ENCODE measurements around the gene SERPINB8. TPM values are rescaled to one million over a fixed set of nuclear protein-coding genes. Genes with fewer than 3 reads are reported as not detected.

The SERPINB8 gene
- total and polyA plus RNA-seq, 2 donors (not counting 3 experiments of a cell fraction or from before 2014, with no cell fraction given) = 15.3 to 25.7 TPM

DNA sequence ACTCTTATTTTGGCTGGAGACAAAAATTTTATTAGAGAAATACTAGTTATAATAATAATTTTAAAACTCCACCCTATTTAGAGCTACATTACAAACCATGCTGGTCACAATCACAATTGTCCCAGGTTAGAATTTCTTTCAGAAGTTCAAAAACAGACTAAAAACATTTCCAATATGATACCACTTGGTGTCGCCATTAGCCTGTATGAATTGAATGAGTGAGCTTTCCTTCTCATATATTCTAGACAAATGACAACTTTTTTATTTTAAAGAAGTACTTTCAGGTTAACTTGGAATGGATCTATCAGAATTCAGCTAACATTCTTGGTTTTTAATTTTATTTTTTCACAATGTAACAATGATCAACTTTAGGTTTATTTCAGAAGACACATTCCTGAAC lies 48.0 kb downstream of the SERPINB8 start:
- Histone ChIP-seq H3K9ac (replicated peaks; ENCODE audit: extremely low read depth, insufficient read depth, low read length) (no peak overlapping the region), H3K27ac (ENCODE audit: insufficient read depth, low read depth, low read length) (no peak overlapping the region), H3K79me2 (ENCODE audit: control insufficient read depth, insufficient read depth, low read length) (no peaks in the 10 kb centered on the region), H3K9me1 (replicated peaks; ENCODE audit: control insufficient read depth, extremely low read depth, insufficient read depth, low read length) (no peaks in the 10 kb centered on the region), H3K4me1 (ENCODE audit: control insufficient read depth, extremely low read depth, insufficient read depth, low read length) (no peaks in the 10 kb centered on the region), H3K4me2 (ENCODE audit: insufficient read depth, low read length) (no peak overlapping the region), H3K27me3 (ENCODE audit: control insufficient read depth in 2 of 2, insufficient read depth in 2 of 2, low read length in 2 of 2) (peaks cover 1 to 8% of the 10 kb centered on the region in 2 experiments), H4K20me1 (replicated peaks; ENCODE audit: control insufficient read depth, extremely low read depth, insufficient read depth, low read length) (no peaks in the 10 kb centered on the region), H3K9me3 (replicated peaks; ENCODE audit: control insufficient read depth, insufficient read depth, low read length) (no peaks in the 10 kb centered on the region), H3K4me3 (replicated peaks in 1 of 3; ENCODE audit: insufficient read depth in 1 of 3, low read depth in 1 of 3, low read length in 3 of 3) (no peak overlapping the region), H3K36me3 (ENCODE audit: control insufficient read depth in 2 of 2, extremely low read depth in 1 of 2, insufficient read depth in 2 of 2, low read length in 2 of 2) (no peaks in the 10 kb centered on the region), H2AFZ (ENCODE audit: low read depth, low read length) (no peak overlapping the region)
- dilution Hi-C loops (cut with MboI; ENCODE audit: extremely low pct_ligation_motif_present, low sequenced_read_pairs) = no loop called here
- CTCF ChIA-PET = interaction anchor here (0.6 to 1.4 kb wide), 6 partner anchors 9 to 391 kb away, joined by 3 to 6 read pairs (median 4); no protein-coding TSS in a partner anchor
- POLR2A ChIA-PET = no interaction called here
- FAIRE-seq (peak; percentile 79), DNase-seq (ENCODE audit: low read depth, low spot score) (peak; percentile 39)
- intact Hi-C loops (cut with micrococcal nuclease) = no loop called here
- no TSS peak for BruUV-seq (replicated peaks)
- TF ChIP-seq, protein P1, sequence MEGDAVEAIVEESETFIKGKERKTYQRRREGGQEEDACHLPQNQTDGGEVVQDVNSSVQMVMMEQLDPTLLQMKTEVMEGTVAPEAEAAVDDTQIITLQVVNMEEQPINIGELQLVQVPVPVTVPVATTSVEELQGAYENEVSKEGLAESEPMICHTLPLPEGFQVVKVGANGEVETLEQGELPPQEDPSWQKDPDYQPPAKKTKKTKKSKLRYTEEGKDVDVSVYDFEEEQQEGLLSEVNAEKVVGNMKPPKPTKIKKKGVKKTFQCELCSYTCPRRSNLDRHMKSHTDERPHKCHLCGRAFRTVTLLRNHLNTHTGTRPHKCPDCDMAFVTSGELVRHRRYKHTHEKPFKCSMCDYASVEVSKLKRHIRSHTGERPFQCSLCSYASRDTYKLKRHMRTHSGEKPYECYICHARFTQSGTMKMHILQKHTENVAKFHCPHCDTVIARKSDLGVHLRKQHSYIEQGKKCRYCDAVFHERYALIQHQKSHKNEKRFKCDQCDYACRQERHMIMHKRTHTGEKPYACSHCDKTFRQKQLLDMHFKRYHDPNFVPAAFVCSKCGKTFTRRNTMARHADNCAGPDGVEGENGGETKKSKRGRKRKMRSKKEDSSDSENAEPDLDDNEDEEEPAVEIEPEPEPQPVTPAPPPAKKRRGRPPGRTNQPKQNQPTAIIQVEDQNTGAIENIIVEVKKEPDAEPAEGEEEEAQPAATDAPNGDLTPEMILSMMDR (IDR thresholded peaks at IDR 0.05; ENCODE audit: extremely low read depth in 1 of 2, insufficient read depth in 1 of 2, low read depth in 1 of 2, low read length in 2 of 2) = peak; percentile 17 to 19
- TF ChIP-seq FOS (IDR thresholded peaks at IDR 0.05; ENCODE audit: borderline replicate concordance, insufficient read depth, low read length) = no peak

DNA sequence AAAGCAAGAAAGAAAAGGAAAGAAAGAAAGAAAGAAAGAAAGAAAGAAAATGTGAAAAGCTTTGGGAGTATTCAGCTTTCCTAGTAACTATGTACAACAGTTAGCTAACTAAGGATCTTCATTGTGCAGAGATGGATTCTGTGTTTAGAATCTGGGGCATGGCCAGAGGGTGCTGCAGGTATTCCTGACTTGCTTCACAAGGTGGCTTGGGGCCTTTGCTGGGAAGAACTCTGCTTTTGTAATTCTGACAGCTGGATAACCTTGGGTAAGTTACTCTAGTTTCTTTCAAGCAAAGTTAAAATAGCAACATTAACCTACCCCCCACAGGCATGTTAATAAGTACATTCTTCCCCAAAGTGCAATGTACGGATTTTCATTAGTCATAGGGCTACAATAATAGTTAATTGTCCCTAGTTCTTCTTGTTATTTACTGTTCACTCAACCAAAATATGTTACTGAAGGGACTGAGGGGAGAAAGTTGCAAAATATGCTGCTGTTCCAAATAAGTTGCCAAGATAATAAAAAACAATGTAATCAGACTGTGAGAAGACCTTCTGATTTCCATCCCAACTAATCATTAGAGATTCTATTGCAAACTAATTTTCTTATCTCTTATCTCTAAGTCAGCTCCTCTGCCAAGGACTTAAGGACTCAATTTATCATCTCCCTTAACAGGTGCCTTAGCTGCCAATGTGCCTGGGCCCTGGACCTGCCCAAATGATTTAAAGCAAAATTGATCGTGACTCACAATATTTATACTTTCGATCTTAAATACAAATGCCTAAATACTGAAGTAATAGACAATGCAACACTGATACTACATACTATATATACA lies 50.3 kb downstream of the SERPINB8 start:
- H3K4me3 ChIP-seq (replicated peaks in 1 of 3; ENCODE audit: insufficient read depth in 1 of 3, low read depth in 1 of 3, low read length in 3 of 3) = no peak overlapping the region
- H4K20me1 ChIP-seq (replicated peaks; ENCODE audit: control insufficient read depth, extremely low read depth, insufficient read depth, low read length) = no peaks in the 10 kb centered on the region
- H3K4me2 ChIP-seq (ENCODE audit: insufficient read depth, low read length) = no peak overlapping the region
- no peaks in the 10 kb centered on the region for H3K79me2 ChIP-seq (ENCODE audit: control insufficient read depth, insufficient read depth, low read length)
- H3K27ac ChIP-seq (ENCODE audit: insufficient read depth, low read depth, low read length) = no peak overlapping the region
- intact Hi-C loops (cut with micrococcal nuclease) = no loop called here
- no peaks in the 10 kb centered on the region for H3K9me1 ChIP-seq (replicated peaks; ENCODE audit: control insufficient read depth, extremely low read depth, insufficient read depth, low read length)
- CTCF ChIA-PET = no interaction called here
- H3K9me3 ChIP-seq (replicated peaks; ENCODE audit: control insufficient read depth, insufficient read depth, low read length) = no peaks in the 10 kb centered on the region
- TF ChIP-seq MYC (IDR thresholded peaks at IDR 0.05; ENCODE audit: low read depth, low read length) = no peak
- TF ChIP-seq FOS (IDR thresholded peaks at IDR 0.05; ENCODE audit: borderline replicate concordance, insufficient read depth, low read length) = no peak
- no peak for TF ChIP-seq JUN (IDR thresholded peaks at IDR 0.05; ENCODE audit: borderline replicate concordance, insufficient read depth, insufficient read length, low read depth)
- no peak for TF ChIP-seq POLR2A (IDR thresholded peaks at IDR 0.05; ENCODE audit: low read depth, low read length)
- no peak for TF ChIP-seq POLR2AphosphoS5 (IDR thresholded peaks at IDR 0.05; ENCODE audit: insufficient read depth, low read depth, low read length)
- TF ChIP-seq, protein P1 (IDR thresholded peaks at IDR 0.05; ENCODE audit: extremely low read depth in 1 of 2, insufficient read depth in 1 of 2, low read depth in 1 of 2, low read length in 2 of 2) = no peak
- TF ChIP-seq GATA2 (IDR thresholded peaks at IDR 0.05; ENCODE audit: insufficient read depth, insufficient read length, low read depth, low read length) = no peak
- H3K27me3 ChIP-seq (ENCODE audit: control insufficient read depth in 2 of 2, insufficient read depth in 2 of 2, low read length in 2 of 2) = peaks cover 1 to 2% of the 10 kb centered on the region in 2 experiments
- H2AFZ ChIP-seq (ENCODE audit: low read depth, low read length) = no peak overlapping the region
- POLR2A ChIA-PET = no interaction called here
- FAIRE-seq = no peak
- no TSS peak for BruUV-seq (replicated peaks)
- H3K9ac ChIP-seq (replicated peaks; ENCODE audit: extremely low read depth, insufficient read depth, low read length) = no peak overlapping the region
- DNase-seq (ENCODE audit: low read depth, low spot score) = no peak
- dilution Hi-C loops (cut with MboI; ENCODE audit: extremely low pct_ligation_motif_present, low sequenced_read_pairs) = no loop called here
- H3K4me1 ChIP-seq (ENCODE audit: control insufficient read depth, extremely low read depth, insufficient read depth, low read length) = no peaks in the 10 kb centered on the region
- no peaks in the 10 kb centered on the region for H3K36me3 ChIP-seq (ENCODE audit: control insufficient read depth in 2 of 2, extremely low read depth in 1 of 2, insufficient read depth in 2 of 2, low read length in 2 of 2)
